LNCaP clone FGC (cell line): ENCODE results near the gene DES.

Source experiments
- DNase-seq: peaks from one replicate; pipeline ENCODE4 v3.0.0-alpha.2; 2011; ENCODE audit warnings: low read depth
- H3K4me3 ChIP-seq: 2 replicates; pipeline ENCODE4 v1.5.1; 2011; ENCODE audit warnings: mild to moderate bottlenecking, low read depth, low read length, control low read depth
- TF ChIP-seq, protein P1 (sequence below): IDR thresholded peaks from 2 replicates; pipeline ENCODE4 v1.5.1; 2012; ENCODE audit warnings: mild to moderate bottlenecking; ENCODE audit not compliant: control insufficient read depth, insufficient read depth; ENCODE audit errors: extremely low read depth

The DES gene

DNA sequence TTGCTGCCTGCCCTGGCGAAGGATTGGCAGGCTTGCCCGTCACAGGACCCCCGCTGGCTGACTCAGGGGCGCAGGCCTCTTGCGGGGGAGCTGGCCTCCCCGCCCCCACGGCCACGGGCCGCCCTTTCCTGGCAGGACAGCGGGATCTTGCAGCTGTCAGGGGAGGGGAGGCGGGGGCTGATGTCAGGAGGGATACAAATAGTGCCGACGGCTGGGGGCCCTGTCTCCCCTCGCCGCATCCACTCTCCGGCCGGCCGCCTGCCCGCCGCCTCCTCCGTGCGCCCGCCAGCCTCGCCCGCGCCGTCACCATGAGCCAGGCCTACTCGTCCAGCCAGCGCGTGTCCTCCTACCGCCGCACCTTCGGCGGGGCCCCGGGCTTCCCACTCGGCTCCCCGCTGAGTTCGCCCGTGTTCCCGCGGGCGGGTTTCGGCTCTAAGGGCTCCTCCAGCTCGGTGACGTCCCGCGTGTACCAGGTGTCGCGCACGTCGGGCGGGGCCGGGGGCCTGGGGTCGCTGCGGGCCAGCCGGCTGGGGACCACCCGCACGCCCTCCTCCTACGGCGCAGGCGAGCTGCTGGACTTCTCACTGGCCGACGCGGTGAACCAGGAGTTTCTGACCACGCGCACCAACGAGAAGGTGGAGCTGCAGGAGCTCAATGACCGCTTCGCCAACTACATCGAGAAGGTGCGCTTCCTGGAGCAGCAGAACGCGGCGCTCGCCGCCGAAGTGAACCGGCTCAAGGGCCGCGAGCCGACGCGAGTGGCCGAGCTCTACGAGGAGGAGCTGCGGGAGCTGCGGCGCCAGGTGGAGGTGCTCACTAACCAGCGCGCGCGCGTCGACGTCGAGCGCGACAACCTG is at the start of gene DES:
Gene DES, plus strand, starts transcription at position 223 of the 857 bp plus-strand sequence. Its CDS starts 86 bp downstream, at position 309.
- DNase-seq, result no peak
- no peak within 1 kb of the TSS for H3K4me3 ChIP-seq
- TF ChIP-seq, protein P1, sequence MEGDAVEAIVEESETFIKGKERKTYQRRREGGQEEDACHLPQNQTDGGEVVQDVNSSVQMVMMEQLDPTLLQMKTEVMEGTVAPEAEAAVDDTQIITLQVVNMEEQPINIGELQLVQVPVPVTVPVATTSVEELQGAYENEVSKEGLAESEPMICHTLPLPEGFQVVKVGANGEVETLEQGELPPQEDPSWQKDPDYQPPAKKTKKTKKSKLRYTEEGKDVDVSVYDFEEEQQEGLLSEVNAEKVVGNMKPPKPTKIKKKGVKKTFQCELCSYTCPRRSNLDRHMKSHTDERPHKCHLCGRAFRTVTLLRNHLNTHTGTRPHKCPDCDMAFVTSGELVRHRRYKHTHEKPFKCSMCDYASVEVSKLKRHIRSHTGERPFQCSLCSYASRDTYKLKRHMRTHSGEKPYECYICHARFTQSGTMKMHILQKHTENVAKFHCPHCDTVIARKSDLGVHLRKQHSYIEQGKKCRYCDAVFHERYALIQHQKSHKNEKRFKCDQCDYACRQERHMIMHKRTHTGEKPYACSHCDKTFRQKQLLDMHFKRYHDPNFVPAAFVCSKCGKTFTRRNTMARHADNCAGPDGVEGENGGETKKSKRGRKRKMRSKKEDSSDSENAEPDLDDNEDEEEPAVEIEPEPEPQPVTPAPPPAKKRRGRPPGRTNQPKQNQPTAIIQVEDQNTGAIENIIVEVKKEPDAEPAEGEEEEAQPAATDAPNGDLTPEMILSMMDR, result no peak

DNA sequence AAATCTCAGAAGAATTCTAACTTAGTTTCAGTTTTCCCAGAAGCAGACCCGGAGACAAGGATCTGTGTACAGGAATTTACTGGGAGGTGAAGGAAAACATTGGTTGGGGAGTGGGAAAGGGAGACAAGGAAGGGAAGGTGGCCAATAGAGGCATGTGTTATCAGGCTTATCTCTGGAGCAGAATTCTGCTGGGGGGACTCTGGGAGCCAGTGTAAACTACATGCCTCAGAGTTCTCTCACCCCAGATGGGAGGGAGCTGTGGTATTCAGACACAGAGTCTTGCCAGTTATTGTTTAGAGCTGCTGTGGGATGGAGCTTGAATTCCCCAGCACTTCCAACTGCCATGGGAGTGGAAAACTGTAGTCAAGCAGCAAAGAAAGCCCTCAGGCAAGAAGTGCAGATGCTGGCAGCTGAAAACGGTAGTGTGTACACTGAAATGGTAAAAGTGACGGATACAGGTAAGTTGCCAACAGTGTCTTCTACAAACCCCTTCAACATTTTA is 49.4 kb upstream of the DES start:
- no peak overlapping the region for H3K4me3 ChIP-seq
- TF ChIP-seq, protein P1, result no peak
- peak; percentile 43 for DNase-seq

- TF ChIP-seq, protein P1, result no peak
- H3K4me3 ChIP-seq, result no peak overlapping the region
- DNase-seq, result peak; percentile 47
Observed at GRCh38 chr2:219369447-219369861, 48.7 kb upstream of the DES start.

DNA sequence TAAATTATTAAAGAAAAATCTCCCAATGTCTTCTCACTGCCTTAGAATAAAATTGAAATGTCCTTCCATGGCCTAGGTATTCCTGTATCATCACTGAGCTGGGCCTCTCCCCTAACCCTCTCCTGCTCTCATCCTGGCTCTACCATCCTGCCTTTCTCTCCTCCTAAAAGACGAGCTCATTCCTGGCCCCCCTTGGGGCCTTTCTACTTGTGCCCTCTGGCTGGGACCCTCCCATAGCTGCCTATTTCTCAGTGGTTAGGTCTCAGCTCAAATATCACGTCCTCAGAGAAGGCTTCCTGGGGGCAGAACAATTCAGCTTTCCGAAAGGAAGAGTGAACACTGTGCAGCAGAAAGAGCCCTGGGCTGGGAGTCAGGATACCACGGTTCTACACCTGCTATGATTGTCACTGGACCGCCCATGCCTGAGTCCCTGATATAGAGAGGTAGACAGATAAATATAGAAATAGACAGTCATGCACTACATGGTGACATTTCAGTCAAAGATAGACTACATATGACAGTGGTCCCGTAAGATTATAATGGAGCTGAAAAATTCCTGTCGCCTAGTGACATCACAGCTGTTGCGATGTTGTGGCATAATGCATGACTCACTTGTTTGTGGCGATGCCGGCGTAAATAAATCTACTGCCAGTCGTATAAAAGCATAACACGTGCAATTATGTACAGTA is 39.9 kb upstream of the DES start:
- DNase-seq, result no peak

DNA sequence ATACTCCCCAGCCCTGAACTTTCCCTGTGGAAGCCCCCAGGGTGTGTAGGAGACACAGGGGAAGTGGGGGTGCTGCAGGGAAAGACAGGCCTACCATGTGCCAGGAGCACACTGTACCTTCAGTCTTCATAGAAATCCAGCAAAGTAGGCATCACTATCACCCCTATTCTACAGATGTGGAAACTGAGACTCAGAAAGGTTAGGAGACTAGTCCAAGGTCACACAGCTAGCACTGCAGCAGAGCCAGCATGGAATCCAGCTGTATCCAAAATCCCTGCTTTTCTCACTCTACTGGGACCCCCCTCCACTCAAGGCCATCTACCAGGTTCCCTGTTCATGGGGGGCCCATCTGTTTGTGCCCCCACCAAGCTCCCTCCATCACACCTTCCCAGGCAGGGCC is 37.3 kb upstream of the DES start:
- TF ChIP-seq, protein P1, result no peak
- no peak for DNase-seq
- H3K4me3 ChIP-seq, result no peak overlapping the region

More for the DNA sequence above, 39.9 kb upstream of the DES start:
- H3K4me3 ChIP-seq, result no peak overlapping the region
- TF ChIP-seq, protein P1, result no peak

DNA sequence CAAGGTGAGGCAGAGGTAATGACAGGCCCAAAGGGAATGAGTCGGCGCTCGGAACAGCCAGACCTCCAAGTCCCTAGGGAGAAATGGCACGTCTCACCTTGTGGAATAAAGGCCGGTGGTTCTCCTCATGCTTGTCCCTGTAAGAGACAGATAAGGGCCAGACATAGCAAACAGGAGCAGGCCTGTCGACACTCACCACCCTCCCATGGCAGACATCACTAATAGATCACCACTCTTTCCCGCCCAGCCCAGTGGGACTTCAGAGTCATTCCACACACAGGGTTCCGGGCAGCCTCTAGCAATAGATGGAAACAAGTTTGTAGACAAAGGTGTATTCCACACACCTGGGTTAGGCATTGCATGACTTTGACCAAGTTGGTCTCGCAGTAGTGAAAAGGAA is 36.7 kb upstream of the DES start:
- DNase-seq, result no peak
- no peak overlapping the region for H3K4me3 ChIP-seq
- TF ChIP-seq, protein P1, result no peak
